GM10847 (cell line): ENCODE results near the gene KCNQ2.

Experiments used
- POLR2A ChIP-seq: IDR thresholded peaks from 2 replicates; pipeline ENCODE4 v1.6.1; 2011; ENCODE audit not compliant: insufficient read length; ENCODE audit errors: extremely low read depth

KCNQ2 gene

DNA sequence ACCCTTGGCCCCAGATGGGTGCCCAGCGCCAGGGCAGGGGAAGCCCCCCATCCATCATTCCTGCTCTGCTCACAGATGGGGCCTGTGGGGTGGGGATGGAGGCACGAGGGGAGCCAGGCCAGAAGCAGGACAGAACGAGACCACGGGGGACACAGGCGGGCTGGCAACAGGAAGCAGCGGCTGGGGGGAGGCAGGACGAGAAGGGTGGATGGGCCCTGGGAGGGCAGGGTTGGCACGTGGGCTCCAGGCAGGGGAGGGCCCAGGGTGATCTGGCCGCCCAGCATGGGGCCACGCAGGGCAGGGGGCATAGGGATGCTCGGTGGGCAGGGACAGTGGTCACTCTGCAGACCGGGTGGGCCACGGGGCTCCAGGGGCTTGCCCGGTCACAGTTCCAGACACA lies 41.6 kb downstream of the KCNQ2 start:
- TF ChIP-seq POLR2A = no peak

DNA sequence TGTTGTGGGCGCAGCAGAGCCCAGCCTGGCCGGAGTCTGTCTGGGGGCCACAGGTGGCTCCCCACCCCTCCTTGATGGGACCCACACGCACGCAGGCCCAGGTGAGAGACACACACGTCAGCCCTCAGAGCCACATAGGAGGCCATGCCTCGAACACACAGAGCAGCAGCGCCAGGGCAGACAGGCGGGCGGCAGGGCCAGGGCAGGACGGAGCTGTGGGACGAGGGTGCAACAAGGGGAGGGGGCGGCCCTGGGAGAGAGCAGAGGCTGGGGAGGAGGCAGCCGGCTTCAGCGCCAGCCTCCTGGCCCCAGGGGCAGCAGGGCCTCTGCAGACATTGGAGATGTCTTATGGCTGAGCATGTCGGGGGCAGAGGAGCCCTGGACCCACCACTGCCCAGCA lies 42.5 kb downstream of the KCNQ2 start:
- TF ChIP-seq POLR2A = no peak

GRCh38 chr20:63428906-63429575 lies 43.4 kb downstream of the KCNQ2 start:
- no peak for TF ChIP-seq POLR2A

DNA sequence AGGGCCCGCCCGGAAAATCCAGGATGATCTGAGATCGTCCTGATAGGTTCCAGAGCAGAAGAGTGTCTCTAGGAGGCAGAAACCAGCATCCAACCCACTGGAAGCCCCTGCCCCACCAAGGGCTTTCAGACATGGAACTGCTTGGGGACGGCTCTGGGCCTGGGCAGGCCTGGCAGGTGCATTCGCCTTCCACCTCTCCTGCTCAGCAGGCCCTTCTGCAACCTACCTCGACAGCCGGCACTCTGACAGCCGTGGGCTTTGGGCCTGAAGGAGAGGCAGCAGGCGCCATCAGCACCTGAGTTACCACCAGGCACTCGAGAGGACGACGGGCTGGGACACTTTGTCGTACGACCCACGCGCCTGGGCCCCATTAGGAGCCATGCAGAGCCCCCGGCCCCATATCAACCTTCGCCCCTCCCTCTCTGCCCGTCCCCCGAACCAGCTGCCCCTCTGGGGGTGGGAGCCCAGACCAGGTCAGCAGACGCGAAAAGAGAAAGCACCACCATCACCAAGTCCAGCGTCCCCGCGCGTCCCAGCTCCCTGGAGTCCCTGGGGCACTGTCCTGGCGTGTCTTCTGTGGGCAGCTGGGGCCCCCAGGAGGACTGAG lies 44.6 kb downstream of the KCNQ2 start:
- no peak for TF ChIP-seq POLR2A

DNA sequence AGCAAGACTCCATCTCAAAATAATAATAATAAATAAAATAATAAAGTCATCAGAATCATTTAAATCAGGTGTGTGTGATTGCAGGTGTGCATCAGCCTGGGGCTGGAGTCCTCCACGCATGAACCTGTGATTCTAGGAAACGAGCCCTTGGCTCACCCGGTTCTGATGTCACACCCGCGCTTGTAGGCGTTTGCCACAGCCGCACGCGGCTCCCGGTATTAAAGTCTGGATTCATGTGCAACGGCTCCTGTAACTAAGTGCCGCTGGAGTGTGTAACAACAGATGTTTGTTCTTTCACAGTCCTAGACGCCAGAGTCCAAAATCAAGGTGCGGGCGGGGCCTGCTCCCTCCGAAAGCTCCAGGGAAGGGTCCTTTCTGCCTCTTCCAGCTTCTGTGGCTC lies 45.2 kb downstream of the KCNQ2 start:
- no peak for TF ChIP-seq POLR2A

DNA sequence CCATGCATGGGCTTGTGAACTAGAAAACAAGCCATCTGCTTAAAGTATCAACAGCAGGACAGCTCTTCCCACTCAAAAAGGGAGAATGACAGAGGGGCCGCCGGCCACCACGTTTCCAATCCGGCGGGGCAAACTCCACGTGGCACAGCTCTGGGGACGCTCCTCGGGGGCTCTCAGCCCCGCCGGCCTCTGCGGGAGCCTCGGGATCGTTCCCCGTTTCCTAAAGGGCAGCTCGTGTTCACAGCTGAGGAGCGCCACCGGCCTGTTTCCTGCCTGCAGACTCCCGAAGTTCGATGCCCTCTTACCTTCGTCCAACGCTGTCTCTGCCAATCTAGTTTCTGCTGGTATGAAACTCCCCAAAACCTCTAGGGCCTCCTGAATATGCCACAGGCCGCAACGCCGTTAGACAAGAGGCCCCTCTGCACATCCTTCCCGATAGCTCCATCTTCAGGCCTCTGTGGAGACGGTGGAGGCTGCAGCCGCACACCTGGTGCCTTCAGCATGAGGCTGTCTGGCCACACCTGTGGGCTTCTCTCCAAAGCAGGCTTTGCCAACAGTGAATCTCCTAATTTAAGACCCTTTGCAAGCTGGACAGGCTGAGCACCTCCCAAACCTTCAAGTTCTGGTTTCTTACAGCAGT lies 46.5 kb downstream of the KCNQ2 start:
- TF ChIP-seq POLR2A = no peak

GRCh38 chr20:63424613-63425012 lies 47.8 kb downstream of the KCNQ2 start:
- TF ChIP-seq POLR2A = no peak

- no peak for TF ChIP-seq POLR2A
These were observed 48.7 kb downstream of the KCNQ2 start for GRCh38 chr20:63423751-63424150.

GRCh38 chr20:63422653-63423052 lies 49.8 kb downstream of the KCNQ2 start:
- TF ChIP-seq POLR2A = no peak

DNA sequence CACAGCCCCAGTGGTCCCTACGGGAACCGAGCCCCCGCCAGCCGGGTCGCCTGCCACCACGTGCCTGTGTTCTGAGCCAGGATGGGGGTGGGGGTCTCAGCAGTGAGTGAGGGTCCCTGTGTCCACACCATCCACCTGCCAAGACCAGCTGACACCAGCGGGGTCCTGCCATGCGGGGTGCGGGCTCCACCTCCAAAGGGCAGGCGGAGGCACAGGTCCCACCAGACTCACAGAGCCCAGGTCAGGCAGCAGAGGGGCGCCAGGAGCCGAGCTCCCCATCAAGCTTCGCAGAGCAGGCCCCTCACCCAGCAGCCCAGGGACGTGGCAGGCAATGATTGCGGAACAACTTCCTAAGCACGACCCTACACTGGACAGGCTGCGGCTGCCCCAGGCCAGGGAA lies 50.5 kb downstream of the KCNQ2 start:
- TF ChIP-seq POLR2A = no peak

GRCh38 chr20:63421094-63421692 lies 51.3 kb downstream of the KCNQ2 start:
- TF ChIP-seq POLR2A = no peak

- TF ChIP-seq POLR2A = no peak
These were observed 51.9 kb downstream of the KCNQ2 start for GRCh38 chr20:63420359-63421093.

- no peak for TF ChIP-seq POLR2A
These were observed 53.2 kb downstream of the KCNQ2 start for GRCh38 chr20:63419299-63419698.

DNA sequence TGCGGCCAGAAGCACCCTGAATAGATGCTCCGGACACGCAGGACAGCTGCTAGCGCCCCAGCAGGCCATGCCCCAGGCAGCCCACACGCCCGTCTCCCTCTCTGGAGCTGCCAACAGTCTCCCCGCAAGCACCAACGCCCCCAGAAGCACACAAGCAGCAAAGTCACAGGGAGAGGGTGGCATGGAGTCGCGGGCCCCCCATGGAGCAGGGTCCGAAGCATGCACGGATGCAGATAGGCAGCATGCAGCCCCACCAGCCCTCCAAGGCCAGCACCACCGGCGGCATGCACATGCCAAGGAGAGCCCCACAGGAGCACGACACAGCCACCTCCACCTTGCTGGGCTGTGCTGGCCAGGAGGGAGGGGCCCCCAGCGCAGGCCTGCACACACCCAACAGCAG lies 53.8 kb downstream of the KCNQ2 start:
- TF ChIP-seq POLR2A = no peak

DNA sequence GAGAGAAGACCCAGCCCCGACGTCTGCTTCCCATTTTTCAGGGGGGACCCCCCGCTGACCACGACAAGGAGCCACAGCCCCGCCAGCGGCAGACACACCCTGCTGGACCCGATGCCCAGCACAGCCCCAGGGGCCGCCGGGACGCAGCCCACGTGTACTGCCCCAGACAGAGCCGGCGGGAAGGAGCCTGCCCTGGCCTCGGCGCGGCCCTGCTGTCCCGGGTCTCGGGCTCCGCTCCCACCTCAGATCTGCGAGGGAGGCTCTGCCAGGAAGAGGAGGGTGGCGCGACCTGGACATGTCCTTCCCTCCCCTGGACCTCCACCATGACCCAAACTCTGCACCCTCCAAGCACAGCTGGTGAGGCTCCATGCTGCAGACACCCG lies 54.7 kb downstream of the KCNQ2 start:
- no peak for TF ChIP-seq POLR2A

DNA sequence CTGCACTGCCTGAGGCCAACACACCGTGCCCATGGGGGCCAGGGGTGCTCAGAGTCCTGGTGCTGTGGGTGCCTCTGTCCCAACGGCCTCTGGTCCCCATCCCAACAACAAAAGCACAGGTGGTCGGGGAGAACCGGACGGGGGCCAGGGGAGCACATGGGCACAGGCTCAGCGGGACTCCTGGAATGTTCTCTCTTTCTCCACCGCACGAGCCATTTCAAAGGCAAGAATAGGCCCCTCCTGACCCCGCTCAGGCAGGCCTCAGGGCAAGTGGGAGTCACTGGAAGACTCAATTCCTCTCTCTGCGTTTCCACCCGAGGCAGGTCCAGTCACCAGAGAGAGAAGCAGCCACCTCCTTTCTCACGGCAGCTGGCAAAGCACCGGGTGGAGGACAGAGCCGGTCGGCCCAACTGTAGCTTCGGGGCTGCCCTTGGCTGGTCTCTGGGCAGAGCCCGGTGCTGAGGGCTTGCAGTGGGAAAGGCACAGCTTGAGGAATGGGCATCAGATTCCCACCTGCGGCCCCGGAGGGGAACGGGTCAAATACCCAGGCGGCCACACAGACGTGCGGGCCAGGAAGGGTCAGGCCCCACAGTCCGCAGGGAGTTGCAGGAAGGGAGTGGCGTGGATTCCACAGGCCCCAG lies 55.2 kb downstream of the KCNQ2 start:
- TF ChIP-seq POLR2A = no peak

GRCh38 chr20:63416631-63417030 lies 55.8 kb downstream of the KCNQ2 start:
- no peak for TF ChIP-seq POLR2A
